A549 (cell line): ENCODE measurements around the gene BCDIN3D. TPM values are rescaled to one million over a fixed set of nuclear protein-coding genes. Genes with fewer than 3 reads are reported as not detected.

Source experiments
- ATOH8 ChIP-seq: fragments of 250-450 bp; sonication (Bioruptor Pico); IDR thresholded peaks from 2 replicates; pipeline ENCODE4 v1.5.0; 2020; ENCODE audit warnings: low read depth, mild to moderate bottlenecking, moderate library complexity
- BHLHE40 ChIP-seq: IDR thresholded peaks from 2 replicates; pipeline ENCODE4 v1.6.1; 2012; ENCODE audit warnings: low read depth, low read length, inconsistent platforms
- CBX2 ChIP-seq: fragments of 200-600 bp; sonication (generic); IDR thresholded peaks from 2 replicates; pipeline ENCODE4 v1.6.1; 2016; ENCODE audit warnings: low read depth, mild to moderate bottlenecking, borderline replicate concordance
- CEBPB ChIP-seq, 2 experiments: fragments of >200 bp in 1 of 2; sonication (Bioruptor Twin) in 1 of 2; formaldehyde crosslinking in 1 of 2; IDR thresholded peaks; 2 replicates each; pipeline ENCODE4 v1.6.1; 2012 to 2016
- CHD2 ChIP-seq: fragments of 150-350 bp; IDR thresholded peaks from 2 replicates; pipeline ENCODE4 v1.6.1; 2014; ENCODE audit warnings: low read length; ENCODE audit not compliant: partially characterized antibody
- E2F6 ChIP-seq: IDR thresholded peaks from 2 replicates; pipeline ENCODE4 v1.6.1; 2012; ENCODE audit warnings: low read depth, borderline replicate concordance
- EP300 ChIP-seq, 2 experiments: fragments of >200 bp; sonication (Bioruptor Twin); formaldehyde crosslinking; IDR thresholded peaks; 2 replicates in 1 of 2; 3 replicates in 1 of 2; pipeline ENCODE4 v1.6.1; 2016 to 2017
- FOSL2 ChIP-seq, 2 experiments: fragments of 450-650 bp in 1 of 2; fragments of >200 bp in 1 of 2; sonication (Bioruptor Twin) in 1 of 2; formaldehyde crosslinking; IDR thresholded peaks; 2 replicates each; pipeline versions ENCODE4 v1.5.0 to v1.6.1; 2016 to 2020; ENCODE audit warnings: mild to moderate bottlenecking in 1 of 2, moderate library complexity in 1 of 2
- FOXS1 ChIP-seq: fragments of 250-450 bp; sonication (Bioruptor Pico); IDR thresholded peaks from 2 replicates; pipeline ENCODE4 v1.5.0; 2020; ENCODE audit warnings: mild to moderate bottlenecking, moderate library complexity
- GATA3 ChIP-seq: IDR thresholded peaks from 2 replicates; pipeline ENCODE4 v1.6.1; 2012; ENCODE audit warnings: borderline replicate concordance
- HES2 ChIP-seq: fragments of >200 bp; sonication (Bioruptor Twin); formaldehyde crosslinking; IDR thresholded peaks from 2 replicates; pipeline ENCODE4 v1.6.1; 2016
- HEYL ChIP-seq: fragments of 250-450 bp; sonication (Bioruptor Pico); IDR thresholded peaks from 2 replicates; pipeline ENCODE4 v1.8.0; 2021; ENCODE audit warnings: mild to moderate bottlenecking, moderate library complexity
- HOXA7 ChIP-seq: fragments of 250-450 bp; sonication (Bioruptor Pico); IDR thresholded peaks from 2 replicates; pipeline ENCODE4 v1.5.0; 2020; ENCODE audit warnings: mild to moderate bottlenecking, moderate library complexity
- HOXB13 ChIP-seq: fragments of 250-450 bp; sonication (Bioruptor Pico); IDR thresholded peaks from 2 replicates; pipeline ENCODE4 v1.5.0; 2020; ENCODE audit warnings: low read depth, mild to moderate bottlenecking, moderate library complexity
- HOXB5 ChIP-seq: fragments of 250-450 bp; sonication (Bioruptor Pico); IDR thresholded peaks from 2 replicates; pipeline ENCODE4 v1.5.0; 2020; ENCODE audit warnings: mild to moderate bottlenecking, moderate library complexity
- JUN ChIP-seq, 2 experiments: fragments of >200 bp; sonication (Bioruptor Twin); formaldehyde crosslinking; IDR thresholded peaks; 2 replicates in 1 of 2; 3 replicates in 1 of 2; pipeline ENCODE4 v1.6.1; 2016 to 2017
- JUNB ChIP-seq: fragments of >200 bp; sonication (Bioruptor Twin); formaldehyde crosslinking; IDR thresholded peaks from 2 replicates; pipeline ENCODE4 v1.6.1; 2016
- KDM1A ChIP-seq: fragments of 200-600 bp; sonication (generic); IDR thresholded peaks from 2 replicates; pipeline ENCODE4 v1.6.1; 2016; ENCODE audit warnings: low read depth, mild to moderate bottlenecking
- MAFK ChIP-seq: fragments of 450-650 bp; IDR thresholded peaks from 2 replicates; pipeline ENCODE4 v1.6.1; 2014; ENCODE audit not compliant: partially characterized antibody
- MYC ChIP-seq: IDR thresholded peaks from 2 replicates; pipeline ENCODE4 v1.6.1; 2012; ENCODE audit warnings: mild to moderate bottlenecking, inconsistent platforms, low read length, improper control_type of control experiment, borderline replicate concordance
- NFE2L2 ChIP-seq: fragments of 150-350 bp; conservative IDR thresholded peaks from 2 replicates; pipeline ENCODE4 v1.6.1; 2014; ENCODE audit warnings: low read length
- NPAS2 ChIP-seq: fragments of 250-450 bp; sonication (Bioruptor Pico); IDR thresholded peaks from 2 replicates; pipeline ENCODE4 v1.8.0; 2022; ENCODE audit warnings: mild to moderate bottlenecking, moderate library complexity, borderline replicate concordance
- NR3C1 ChIP-seq: fragments of >200 bp; sonication (Bioruptor Twin); formaldehyde crosslinking; IDR thresholded peaks from 3 replicates; pipeline ENCODE4 v1.6.1; 2017
- PHF8 ChIP-seq: fragments of 200-600 bp; sonication (generic); IDR thresholded peaks from 2 replicates; pipeline ENCODE4 v1.6.1; 2016; ENCODE audit warnings: low read depth, mild to moderate bottlenecking, antibody characterized with exemption, moderate library complexity, borderline replicate concordance
- POLR2A ChIP-seq: IDR thresholded peaks from 2 replicates; pipeline ENCODE4 v1.6.1; 2012; ENCODE audit warnings: mild to moderate bottlenecking, low read length
- POLR2AphosphoS2 ChIP-seq: conservative IDR thresholded peaks from 2 replicates; pipeline ENCODE4 v1.6.1; 2012; ENCODE audit warnings: low read length, improper control_type of control experiment, inconsistent platforms
- RCOR1 ChIP-seq: fragments of 150-350 bp; IDR thresholded peaks from 2 replicates; pipeline ENCODE4 v1.6.1; 2014; ENCODE audit warnings: antibody characterized with exemption, low read length, low read depth
- SMC3 ChIP-seq: fragments of >200 bp; sonication (Bioruptor Twin); formaldehyde crosslinking; IDR thresholded peaks from 3 replicates; pipeline ENCODE4 v1.6.1; 2018; ENCODE audit warnings: inconsistent platforms
- TFCP2L1 ChIP-seq: fragments of 250-450 bp; sonication (Bioruptor Pico); IDR thresholded peaks from 2 replicates; pipeline ENCODE4 v1.5.0; 2021; ENCODE audit warnings: mild to moderate bottlenecking
- USF2 ChIP-seq: fragments of 450-650 bp; IDR thresholded peaks from 2 replicates; pipeline ENCODE4 v1.6.1; 2014; ENCODE audit warnings: antibody characterized with exemption
- ZNF302 ChIP-seq: fragments of 250-450 bp; sonication (Bioruptor Pico); IDR thresholded peaks from 2 replicates; pipeline ENCODE4 v1.9.0; 2021; ENCODE audit warnings: inconsistent platforms, mild to moderate bottlenecking, moderate library complexity
- polyA plus RNA-seq, 4 experiments: library from polyadenylated mRNA; depleted of rRNA in 3 of 4; stranded (reverse); fragments of >200 nt; fragmentation: RNase III in 1 of 4; extraction: RNeasy Plus Mini Kit Qiagen cat#74134 plus additional on column Dnase treatment in 1 of 4; gene quantifications; 2 replicates in 3 of 4; 3 replicates in 1 of 4; pipeline ENCODE4 v1.2.3, GENCODE V29; 2011 to 2017

Gene BCDIN3D
- polyA plus RNA-seq, 2 of the 4 experiments (the other 2 are of a cell fraction) = 4.2 to 5.8 TPM

- TF ChIP-seq NPAS2 (CRISPR knock-in tag) (no peak), HOXB5 (no peak), JUNB (no peak), KDM1A (no peak), CHD2 (no peak), HOXA7 (no peak), FOSL2 (IDR thresholded peaks at IDR 0.05) (no peak), FOSL2 (CRISPR knock-in tag; IDR thresholded peaks at IDR 0.05) (no peak), ATOH8 (CRISPR knock-in tag) (no peak), SMC3 (no peak), JUN (IDR thresholded peaks at IDR 0.05) (peak; percentile 68 to 86; a peak in 4 of 5 replicates), HEYL (CRISPR knock-in tag) (no peak), PHF8 (peak; percentile 46; the same call in 1 of the 2 replicates), EP300 (IDR thresholded peaks at IDR 0.05) (no peak), CBX2 (no peak), E2F6 (peak; percentile 88), RCOR1 (no peak), ZNF302 (CRISPR knock-in tag) (no peak), POLR2A (peak; percentile 91), USF2 (no peak), GATA3 (no peak), NR3C1 (no peak), HES2 (no peak), MAFK (no peak), CEBPB (IDR thresholded peaks at IDR 0.05) (no peak), TFCP2L1 (no peak), POLR2AphosphoS2 (no peak), BHLHE40 (no peak), HOXB13 (CRISPR knock-in tag) (no peak), NFE2L2 (no peak), MYC (no peak), FOXS1 (no peak)
- TF ChIP-seq, all 56 proteins: peak for 11
Measured at GRCh38 chr12:49842519-49843352, at the start of gene BCDIN3D (continued).
